ENCODE measurements around the gene RNF167.

Gene RNF167

GRCh38 chr17:4953451-4953961 lies 13.4 kb downstream of the RNF167 start:
- DNase-seq (ENCODE audit: low spot score): no peak

GRCh38 chr17:4955091-4955490 lies 15.0 kb downstream of the RNF167 start:
- no peak for DNase-seq (ENCODE audit: low spot score)

- DNase-seq (ENCODE audit: low spot score): no peak
These were observed 16.5 kb downstream of the RNF167 start for GRCh38 chr17:4956493-4957061.

GRCh38 chr17:4958102-4958501 lies 18.0 kb downstream of the RNF167 start:
- no peak for DNase-seq (ENCODE audit: low spot score)

GRCh38 chr17:4959261-4959965 lies 19.3 kb downstream of the RNF167 start:
- no peak for DNase-seq (ENCODE audit: low spot score)

- DNase-seq (ENCODE audit: low spot score): no peak
These were observed 20.3 kb downstream of the RNF167 start for GRCh38 chr17:4960279-4960922.

- DNase-seq (ENCODE audit: low spot score): no peak
These were observed 25.4 kb downstream of the RNF167 start for GRCh38 chr17:4965311-4965986.

GRCh38 chr17:4966844-4967538 lies 26.9 kb downstream of the RNF167 start:
- peak; percentile 100 for DNase-seq (ENCODE audit: low spot score)

GRCh38 chr17:4967539-4968485 lies 27.7 kb downstream of the RNF167 start, which contains the start of gene SPAG7:
Gene SPAG7 (minus strand): TSS chr17:4967817. CDS start chr17:4967804, 13 bp downstream.
- DNase-seq (ENCODE audit: low spot score): peak; percentile 94

GRCh38 chr17:4968486-4969046 lies 28.5 kb downstream of the RNF167 start:
- no peak for DNase-seq (ENCODE audit: low spot score)

- no peak for DNase-seq (ENCODE audit: low spot score)
These were observed 29.0 kb downstream of the RNF167 start for GRCh38 chr17:4969047-4969550.

- no peak for DNase-seq (ENCODE audit: low spot score)
These were observed 29.6 kb downstream of the RNF167 start for GRCh38 chr17:4969551-4970173.

- DNase-seq (ENCODE audit: low spot score): no peak
These were observed 30.2 kb downstream of the RNF167 start for GRCh38 chr17:4970273-4970672.

- no peak for DNase-seq (ENCODE audit: low spot score)
These were observed 31.8 kb downstream of the RNF167 start for GRCh38 chr17:4971826-4972225.

GRCh38 chr17:4972322-4972721 lies 32.3 kb downstream of the RNF167 start:
- DNase-seq (ENCODE audit: low spot score): no peak

GRCh38 chr17:4972752-4973151 lies 32.7 kb downstream of the RNF167 start:
- no peak for DNase-seq (ENCODE audit: low spot score)

GRCh38 chr17:4973256-4974114 lies 33.4 kb downstream of the RNF167 start:
- DNase-seq (ENCODE audit: low spot score): no peak

GRCh38 chr17:4974115-4974670 lies 34.1 kb downstream of the RNF167 start:
- no peak for DNase-seq (ENCODE audit: low spot score)
